ENCODE results near the gene OR2S2.
"Not testable (repeated sequence)": the region's sequence is repeated elsewhere in the genome, so short reads cannot be mapped to it uniquely, and the experiment has no call there.

The OR2S2 gene

GRCh38 chr9:35958104-35958837 is at the start of gene OR2S2:
TSS of gene OR2S2 (minus strand) at chr9:35958154. CDS start at chr9:35958098, 56 bp downstream.
- no peak within 1 kb of the TSS for H3K27ac ChIP-seq (ENCODE audit: low read depth, low read length)
- peaks cover 8 to 11% of the 10 kb centered on the region in 2 donors for H3K4me1 ChIP-seq (ENCODE audit: control insufficient read depth in 1 of 2, insufficient read depth in 2 of 2, low read length in 2 of 2)
- no peak within 1 kb of the TSS for H3K9ac ChIP-seq (ENCODE audit: low read depth in 1 of 2, low read length in 2 of 2)
- no peaks in the 10 kb centered on the region for H3K9me3 ChIP-seq (ENCODE audit: control insufficient read depth in 1 of 2, low read length in 2 of 2)
- no peak within 1 kb of the TSS for H3K4me3 ChIP-seq (ENCODE audit: low read depth in 1 of 2, low read length in 2 of 2)
- H3K36me3 ChIP-seq (ENCODE audit: control insufficient read depth in 1 of 2, insufficient read depth in 2 of 2, low read length in 2 of 2): no peaks in the 10 kb centered on the region
- H3K27me3 ChIP-seq (ENCODE audit: control insufficient read depth in 1 of 2, insufficient read depth in 2 of 2, low read length in 2 of 2): no peaks in the 10 kb centered on the region

- Histone ChIP-seq H3K9ac (ENCODE audit: low read depth in 1 of 2, low read length in 2 of 2) (no peak overlapping the region), H3K27ac (ENCODE audit: low read depth, low read length) (no peak overlapping the region), H3K9me3 (ENCODE audit: control insufficient read depth in 1 of 2, low read length in 2 of 2) (peaks cover 0 to 6% of the 10 kb centered on the region in 2 donors), H3K27me3 (ENCODE audit: control insufficient read depth in 1 of 2, insufficient read depth in 2 of 2, low read length in 2 of 2) (peaks cover 0 to 5% of the 10 kb centered on the region in 2 donors), H3K4me1 (ENCODE audit: control insufficient read depth in 1 of 2, insufficient read depth in 2 of 2, low read length in 2 of 2) (peaks cover 20 to 22% of the 10 kb centered on the region in 2 donors), H3K4me3 (ENCODE audit: low read depth in 1 of 2, low read length in 2 of 2) (peak overlapping the region in 1 of 2 donors; percentile 9), H3K36me3 (ENCODE audit: control insufficient read depth in 1 of 2, insufficient read depth in 2 of 2, low read length in 2 of 2) (no peaks in the 10 kb centered on the region)
These were observed 49.4 kb upstream of the OR2S2 start for GRCh38 chr9:36007316-36007708.

DNA sequence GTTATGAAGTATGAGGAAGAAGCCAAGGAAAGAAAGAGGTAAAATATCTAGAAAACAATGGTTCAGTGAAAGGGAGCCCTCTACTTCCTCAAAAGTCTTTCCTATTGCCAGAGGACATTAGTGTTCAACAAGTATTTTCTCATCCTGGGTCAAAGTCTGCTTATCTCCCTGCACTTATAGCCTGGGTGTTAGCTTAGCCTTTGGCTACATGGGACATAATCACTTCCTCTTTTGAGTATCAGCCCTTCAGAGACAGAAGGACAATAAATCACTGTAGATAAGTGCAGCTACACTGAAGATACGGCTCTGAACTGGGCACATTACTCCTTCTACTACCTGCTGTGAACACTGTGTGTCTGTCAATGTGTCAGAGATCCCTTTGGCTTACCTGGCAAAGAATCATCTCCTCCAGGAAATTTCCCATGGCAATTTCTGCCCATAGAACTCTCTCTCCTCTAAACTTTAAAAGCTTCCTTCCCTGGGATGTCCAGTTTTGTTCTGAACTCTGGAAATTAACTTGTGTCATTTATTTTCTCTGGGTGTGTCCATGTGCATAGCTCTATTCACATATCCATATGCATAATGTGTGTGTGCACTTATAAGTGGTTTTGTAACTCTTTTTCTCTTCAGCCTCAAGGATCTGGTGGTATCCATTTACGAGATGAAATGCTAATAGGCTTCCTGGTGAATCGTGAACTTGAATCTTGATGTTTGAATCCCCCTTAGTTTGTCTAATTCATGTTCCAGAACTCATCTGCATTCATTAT is 48.8 kb upstream of the OR2S2 start:
- peaks cover 0 to 5% of the 10 kb centered on the region in 2 donors for H3K27me3 ChIP-seq (ENCODE audit: control insufficient read depth in 1 of 2, insufficient read depth in 2 of 2, low read length in 2 of 2)
- H3K9me3 ChIP-seq (ENCODE audit: control insufficient read depth in 1 of 2, low read length in 2 of 2): peaks cover 0 to 6% of the 10 kb centered on the region in 2 donors
- no peak overlapping the region for H3K27ac ChIP-seq (ENCODE audit: low read depth, low read length)
- no peak overlapping the region for H3K9ac ChIP-seq (ENCODE audit: low read depth in 1 of 2, low read length in 2 of 2)
- H3K4me1 ChIP-seq (ENCODE audit: control insufficient read depth in 1 of 2, insufficient read depth in 2 of 2, low read length in 2 of 2): peaks cover 20 to 22% of the 10 kb centered on the region in 2 donors
- no peaks in the 10 kb centered on the region for H3K36me3 ChIP-seq (ENCODE audit: control insufficient read depth in 1 of 2, insufficient read depth in 2 of 2, low read length in 2 of 2)
- H3K4me3 ChIP-seq (ENCODE audit: low read depth in 1 of 2, low read length in 2 of 2): peak overlapping the region in 1 of 2 donors; percentile 9

- peaks cover 0 to 6% of the 10 kb centered on the region in 2 donors for H3K9me3 ChIP-seq (ENCODE audit: control insufficient read depth in 1 of 2, low read length in 2 of 2)
- no peak overlapping the region for H3K27ac ChIP-seq (ENCODE audit: low read depth, low read length)
- no peaks in the 10 kb centered on the region for H3K36me3 ChIP-seq (ENCODE audit: control insufficient read depth in 1 of 2, insufficient read depth in 2 of 2, low read length in 2 of 2)
- H3K4me1 ChIP-seq (ENCODE audit: control insufficient read depth in 1 of 2, insufficient read depth in 2 of 2, low read length in 2 of 2): peaks cover 20 to 22% of the 10 kb centered on the region in 2 donors
- H3K4me3 ChIP-seq (ENCODE audit: low read depth in 1 of 2, low read length in 2 of 2): no peak overlapping the region
- H3K9ac ChIP-seq (ENCODE audit: low read depth in 1 of 2, low read length in 2 of 2): no peak overlapping the region
- peaks cover 0 to 5% of the 10 kb centered on the region in 2 donors for H3K27me3 ChIP-seq (ENCODE audit: control insufficient read depth in 1 of 2, insufficient read depth in 2 of 2, low read length in 2 of 2)
These were observed 47.9 kb upstream of the OR2S2 start for GRCh38 chr9:36005891-36006290.

GRCh38 chr9:35998333-35998732 is 40.4 kb upstream of the OR2S2 start:
- no peaks in the 10 kb centered on the region for H3K36me3 ChIP-seq (ENCODE audit: control insufficient read depth in 1 of 2, insufficient read depth in 2 of 2, low read length in 2 of 2)
- H3K4me3 ChIP-seq (ENCODE audit: low read depth in 1 of 2, low read length in 2 of 2): no peak overlapping the region
- peaks cover 3 to 11% of the 10 kb centered on the region in 2 donors for H3K9me3 ChIP-seq (ENCODE audit: control insufficient read depth in 1 of 2, low read length in 2 of 2)
- no peak overlapping the region for H3K27ac ChIP-seq (ENCODE audit: low read depth, low read length)
- H3K27me3 ChIP-seq (ENCODE audit: control insufficient read depth in 1 of 2, insufficient read depth in 2 of 2, low read length in 2 of 2): no peaks in the 10 kb centered on the region
- no peaks in the 10 kb centered on the region for H3K4me1 ChIP-seq (ENCODE audit: control insufficient read depth in 1 of 2, insufficient read depth in 2 of 2, low read length in 2 of 2)
- H3K9ac ChIP-seq (ENCODE audit: low read depth in 1 of 2, low read length in 2 of 2): no peak overlapping the region

- not testable (repeated sequence) for H3K36me3 ChIP-seq (ENCODE audit: control insufficient read depth in 1 of 2, insufficient read depth in 2 of 2, low read length in 2 of 2); H3K4me3 ChIP-seq (ENCODE audit: low read depth in 1 of 2, low read length in 2 of 2); H3K4me1 ChIP-seq (ENCODE audit: control insufficient read depth in 1 of 2, insufficient read depth in 2 of 2, low read length in 2 of 2); H3K9ac ChIP-seq (ENCODE audit: low read depth in 1 of 2, low read length in 2 of 2); H3K27me3 ChIP-seq (ENCODE audit: control insufficient read depth in 1 of 2, insufficient read depth in 2 of 2, low read length in 2 of 2); H3K27ac ChIP-seq (ENCODE audit: low read depth, low read length)
- H3K9me3 ChIP-seq (ENCODE audit: control insufficient read depth in 1 of 2, low read length in 2 of 2): peaks cover 3 to 11% of the 10 kb centered on the region in 2 donors
These were observed 39.1 kb upstream of the OR2S2 start for GRCh38 chr9:35997016-35997415.

DNA sequence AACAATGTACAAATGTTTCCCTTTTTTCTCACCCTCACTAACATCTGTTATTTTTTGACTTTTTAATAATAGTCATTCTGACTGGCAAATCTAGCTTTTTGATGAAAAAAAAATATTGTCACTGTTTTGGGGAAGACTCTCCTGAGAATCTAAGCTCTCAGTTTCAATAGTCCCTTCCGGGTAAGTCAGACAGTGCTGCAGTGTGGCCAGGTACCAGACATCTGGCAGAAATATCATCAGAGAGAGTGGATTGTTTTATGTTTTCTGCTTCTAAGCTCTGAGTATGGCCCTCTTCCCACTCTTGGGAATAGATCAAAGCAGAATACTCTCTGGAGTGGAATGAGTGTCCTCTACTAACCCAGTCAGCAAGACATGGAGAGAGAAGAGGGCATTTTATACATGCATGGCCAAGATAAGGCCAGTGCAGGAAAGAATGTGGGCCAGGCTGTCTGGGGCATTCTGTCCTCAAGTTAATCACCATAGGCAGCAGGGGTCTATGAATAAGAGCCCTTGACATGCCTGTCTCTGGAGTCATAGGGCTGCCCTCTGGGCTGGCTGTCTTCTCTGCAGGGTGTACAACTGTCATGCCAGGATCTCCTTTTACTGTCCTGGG is 38.5 kb upstream of the OR2S2 start:
- Histone ChIP-seq H3K4me3 (ENCODE audit: low read depth in 1 of 2, low read length in 2 of 2) (no peak overlapping the region), H3K27ac (ENCODE audit: low read depth, low read length) (no peak overlapping the region), H3K9ac (ENCODE audit: low read depth in 1 of 2, low read length in 2 of 2) (no peak overlapping the region), H3K4me1 (ENCODE audit: control insufficient read depth in 1 of 2, insufficient read depth in 2 of 2, low read length in 2 of 2) (no peaks in the 10 kb centered on the region), H3K9me3 (ENCODE audit: control insufficient read depth in 1 of 2, low read length in 2 of 2) (peaks cover 3 to 11% of the 10 kb centered on the region in 2 donors), H3K27me3 (ENCODE audit: control insufficient read depth in 1 of 2, insufficient read depth in 2 of 2, low read length in 2 of 2) (no peaks in the 10 kb centered on the region), H3K36me3 (ENCODE audit: control insufficient read depth in 1 of 2, insufficient read depth in 2 of 2, low read length in 2 of 2) (no peaks in the 10 kb centered on the region)

- H3K36me3 ChIP-seq (ENCODE audit: control insufficient read depth in 1 of 2, insufficient read depth in 2 of 2, low read length in 2 of 2): no peaks in the 10 kb centered on the region
- H3K27me3 ChIP-seq (ENCODE audit: control insufficient read depth in 1 of 2, insufficient read depth in 2 of 2, low read length in 2 of 2): peaks cover 0 to 3% of the 10 kb centered on the region in 2 donors
These were observed 37.0 kb upstream of the OR2S2 start for GRCh38 chr9:35994959-35995358.

DNA sequence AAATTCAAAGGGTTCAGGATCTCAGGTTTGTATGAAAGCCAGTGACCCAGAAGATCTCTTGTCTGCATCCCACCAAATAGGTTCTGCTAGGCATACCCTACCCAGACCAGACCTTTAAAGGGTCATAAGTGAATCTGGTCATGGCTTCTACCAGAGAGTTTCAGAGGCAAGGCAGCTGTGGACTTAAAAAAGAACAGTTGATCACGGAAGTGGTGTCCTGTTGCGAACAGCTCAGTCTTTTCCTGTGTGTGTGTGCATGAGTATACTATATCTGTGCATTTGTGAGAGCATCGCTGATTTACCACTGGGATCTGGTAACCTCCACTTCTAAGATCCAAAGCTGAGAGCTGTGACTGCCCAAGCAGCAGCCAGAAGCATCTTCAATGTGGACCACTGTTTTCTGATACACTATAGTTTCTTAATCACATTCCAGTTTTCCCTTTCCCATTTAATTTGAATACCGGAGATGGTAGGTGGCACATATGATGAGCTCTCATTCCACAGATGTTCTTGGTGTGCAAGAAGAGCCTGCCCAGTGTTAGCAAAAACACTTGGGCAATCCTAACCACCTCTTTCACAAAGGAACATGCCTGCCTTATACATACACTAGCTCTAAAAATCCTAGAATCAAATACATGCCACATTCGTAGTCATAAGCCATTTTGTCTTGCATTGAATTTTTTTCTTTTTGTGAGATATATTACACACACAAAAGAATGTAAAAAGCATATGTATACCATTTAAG is 36.2 kb upstream of the OR2S2 start:
- Histone ChIP-seq H3K4me3 (ENCODE audit: low read depth in 1 of 2, low read length in 2 of 2) (no peak overlapping the region), H3K27ac (ENCODE audit: low read depth, low read length) (no peak overlapping the region), H3K27me3 (ENCODE audit: control insufficient read depth in 1 of 2, insufficient read depth in 2 of 2, low read length in 2 of 2) (peaks cover 0 to 3% of the 10 kb centered on the region in 2 donors), H3K36me3 (ENCODE audit: control insufficient read depth in 1 of 2, insufficient read depth in 2 of 2, low read length in 2 of 2) (no peaks in the 10 kb centered on the region), H3K9ac (ENCODE audit: low read depth in 1 of 2, low read length in 2 of 2) (no peak overlapping the region), H3K9me3 (ENCODE audit: control insufficient read depth in 1 of 2, low read length in 2 of 2) (peaks cover 3 to 11% of the 10 kb centered on the region in 2 donors), H3K4me1 (ENCODE audit: control insufficient read depth in 1 of 2, insufficient read depth in 2 of 2, low read length in 2 of 2) (no peaks in the 10 kb centered on the region)

More at GRCh38 chr9:35994959-35995358, 37.0 kb upstream of the OR2S2 start:
- Histone ChIP-seq H3K27ac (ENCODE audit: low read depth, low read length) (no peak overlapping the region), H3K9me3 (ENCODE audit: control insufficient read depth in 1 of 2, low read length in 2 of 2) (peaks cover 3 to 11% of the 10 kb centered on the region in 2 donors), H3K4me3 (ENCODE audit: low read depth in 1 of 2, low read length in 2 of 2) (no peak overlapping the region), H3K9ac (ENCODE audit: low read depth in 1 of 2, low read length in 2 of 2) (no peak overlapping the region), H3K4me1 (ENCODE audit: control insufficient read depth in 1 of 2, insufficient read depth in 2 of 2, low read length in 2 of 2) (no peaks in the 10 kb centered on the region)
